B cell (primary cell): Measurements from ENCODE around the gene ERG.

Experiments used
- EZH2 ChIP-seq: IDR thresholded peaks from 2 replicates; pipeline ENCODE4 v1.6.1; 2012; ENCODE audit warnings: borderline replicate concordance, low read depth, mild to moderate bottlenecking, moderate library complexity, low read length; ENCODE audit not compliant: insufficient read depth, poor library complexity, severe bottlenecking
- TF ChIP-seq, protein P1 (sequence below): fragments of 200-600 bp; IDR thresholded peaks from one replicate; pipeline ENCODE4 v1.8.0; 2022; ENCODE audit warnings: antibody characterized with exemption, mild to moderate bottlenecking

DNA sequence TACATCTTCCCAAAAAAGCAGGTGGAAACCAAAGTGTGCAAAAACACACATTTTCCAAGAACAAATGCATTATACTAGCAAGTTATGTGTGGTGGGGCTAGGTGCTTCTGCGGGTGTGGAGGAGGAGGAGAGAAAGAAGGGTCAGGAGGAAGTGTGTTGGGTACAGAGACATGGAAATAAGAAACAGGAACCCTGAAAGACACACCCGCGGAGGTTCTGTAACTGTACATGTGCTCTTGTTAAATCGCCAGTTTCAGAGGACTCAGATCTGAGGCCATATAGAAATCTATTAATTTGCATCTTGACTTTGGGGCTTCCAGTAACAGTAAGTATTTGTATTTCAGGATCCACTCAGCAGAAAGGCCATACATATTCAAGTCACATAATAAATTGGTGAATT, 30.9 kb downstream of the ERG start:
- TF ChIP-seq, protein P1, sequence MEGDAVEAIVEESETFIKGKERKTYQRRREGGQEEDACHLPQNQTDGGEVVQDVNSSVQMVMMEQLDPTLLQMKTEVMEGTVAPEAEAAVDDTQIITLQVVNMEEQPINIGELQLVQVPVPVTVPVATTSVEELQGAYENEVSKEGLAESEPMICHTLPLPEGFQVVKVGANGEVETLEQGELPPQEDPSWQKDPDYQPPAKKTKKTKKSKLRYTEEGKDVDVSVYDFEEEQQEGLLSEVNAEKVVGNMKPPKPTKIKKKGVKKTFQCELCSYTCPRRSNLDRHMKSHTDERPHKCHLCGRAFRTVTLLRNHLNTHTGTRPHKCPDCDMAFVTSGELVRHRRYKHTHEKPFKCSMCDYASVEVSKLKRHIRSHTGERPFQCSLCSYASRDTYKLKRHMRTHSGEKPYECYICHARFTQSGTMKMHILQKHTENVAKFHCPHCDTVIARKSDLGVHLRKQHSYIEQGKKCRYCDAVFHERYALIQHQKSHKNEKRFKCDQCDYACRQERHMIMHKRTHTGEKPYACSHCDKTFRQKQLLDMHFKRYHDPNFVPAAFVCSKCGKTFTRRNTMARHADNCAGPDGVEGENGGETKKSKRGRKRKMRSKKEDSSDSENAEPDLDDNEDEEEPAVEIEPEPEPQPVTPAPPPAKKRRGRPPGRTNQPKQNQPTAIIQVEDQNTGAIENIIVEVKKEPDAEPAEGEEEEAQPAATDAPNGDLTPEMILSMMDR: no peak
- TF ChIP-seq EZH2: no peak
